Prostate gland (tissue), 2 donors: ENCODE results near the gene SCN5A. TPM values are rescaled to one million over a fixed set of nuclear protein-coding genes. Genes with fewer than 3 reads are reported as not detected.

Experiments used
- DNase-seq: peaks from one replicate; pipeline ENCODE4 v3.0.0-alpha.2; 2019; ENCODE audit warnings: low spot score
- H3K27ac ChIP-seq, 2 donors: fragments of 200-600 bp; sonication (generic); 2 replicates each; pipeline ENCODE4 v1.5.1; 2017 to 2019
- H3K27me3 ChIP-seq: fragments of 200-600 bp; sonication (generic); replicated peaks from 2 replicates; pipeline ENCODE4 v1.5.1; 2019; ENCODE audit not compliant: insufficient read depth
- H3K36me3 ChIP-seq, 2 donors: fragments of 200-600 bp; sonication (generic); 1 replicate in 1 of 2; 2 replicates in 1 of 2; pipeline versions ENCODE4 v1.5.1 to v1.8.1; 2017 to 2019
- H3K4me1 ChIP-seq: fragments of 200-600 bp; sonication (generic); replicated peaks from 2 replicates; pipeline ENCODE4 v1.5.1; 2019
- H3K4me3 ChIP-seq, 2 donors: fragments of 200-600 bp; sonication (generic); 2 replicates each; pipeline ENCODE4 v1.5.1; 2017 to 2019
- H3K9me3 ChIP-seq: fragments of 200-600 bp; sonication (generic); 2 replicates; pipeline ENCODE4 v1.5.1; 2017
- CTCF ChIP-seq, 4 experiments: fragments of 200-600 bp in 2 of 4; fragments of 450-650 bp in 2 of 4; sonication (generic) in 2 of 4; IDR thresholded peaks; 1 replicate in 3 of 4; 2 replicates in 1 of 4; pipeline ENCODE4 v1.5.1; 2016 to 2019; ENCODE audit warnings: antibody characterized with exemption in 4 of 4, mild to moderate bottlenecking in 2 of 4, moderate library complexity in 2 of 4
- POLR2A ChIP-seq: fragments of 450-650 bp; IDR thresholded peaks from one replicate; pipeline ENCODE4 v1.6.1; 2016; ENCODE audit warnings: antibody characterized with exemption, mild to moderate bottlenecking
- POLR2AphosphoS5 ChIP-seq: sonication (generic); formaldehyde crosslinking; IDR thresholded peaks from one replicate; pipeline ENCODE4 v1.6.1; 2017; ENCODE audit warnings: antibody characterized with exemption
- WGBS: methylation state at CpG from one replicate; pipeline ENCODE4 v1.1.5; 2018; 5-methylcytosine and 5-hydroxymethylcytosine counted together
- intact Hi-C: fragments of 100-400 bp; cut with DNase I; formaldehyde crosslinking; loops from one replicate; pipeline ENCODE4 v1.14.2; 2022
- total RNA-seq, 2 donors: library from RNA; depleted of rRNA; stranded (reverse); fragments of >200 nt; gene quantifications; one replicate each; pipeline ENCODE4 v1.1.0, GENCODE V29; 2016

Gene SCN5A
- total RNA-seq, 2 donors from 2014 or later, result 0.23 to 1.5 TPM

- no peak for TF ChIP-seq POLR2AphosphoS5
- Histone ChIP-seq H3K4me1 (no peaks in the 10 kb centered on the region), H3K4me3 (no peak overlapping the region), H3K27me3 (peaks cover 6% of the 10 kb centered on the region), H3K36me3 (no peaks in the 10 kb centered on the region), H3K27ac (no peak overlapping the region), H3K9me3 (no peaks in the 10 kb centered on the region)
- intact Hi-C loops, result no loop called here
- no peak for DNase-seq
- 87% methylated on average over 7 of the region's 7 CpGs for WGBS
These were observed 4.4 kb upstream of the SCN5A start for GRCh38 chr3:38653685-38654537.

GRCh38 chr3:38652934-38653333 lies 3.4 kb upstream of the SCN5A start:
- no peaks in the 10 kb centered on the region for H3K4me1 ChIP-seq
- H3K9me3 ChIP-seq, result no peaks in the 10 kb centered on the region
- H3K27ac ChIP-seq, result no peak overlapping the region
- no peak for DNase-seq
- intact Hi-C loops, result no loop called here
- no peak overlapping the region for H3K4me3 ChIP-seq
- WGBS, result 93% methylated on average over 1 of the region's 1 CpG
- TF ChIP-seq CTCF (IDR thresholded peaks at IDR 0.05) (no peak), POLR2AphosphoS5 (no peak), POLR2A (no peak)
- no peaks in the 10 kb centered on the region for H3K36me3 ChIP-seq
- peaks cover 1% of the 10 kb centered on the region for H3K27me3 ChIP-seq

GRCh38 chr3:38651153-38651789 lies 1.8 kb upstream of the SCN5A start:
- Histone ChIP-seq H3K4me3 (no peak overlapping the region), H3K4me1 (no peaks in the 10 kb centered on the region), H3K36me3 (no peaks in the 10 kb centered on the region), H3K27me3 (no peaks in the 10 kb centered on the region), H3K27ac (no peak overlapping the region), H3K9me3 (no peaks in the 10 kb centered on the region)
- intact Hi-C loops, result loop anchor here (1.0 kb wide), 1 partner anchor 130 kb away; no protein-coding TSS in a partner anchor
- TF ChIP-seq POLR2A, result no peak
- peak; percentile 83 to 90 (median 84) for TF ChIP-seq CTCF (IDR thresholded peaks at IDR 0.05)
- peak; percentile 25 for TF ChIP-seq POLR2AphosphoS5
- DNase-seq, result peak; percentile 59
- WGBS, result 9% methylated on average over 18 of the region's 19 CpGs

- intact Hi-C loops, result no loop called here
- Histone ChIP-seq H3K4me1 (no peaks in the 10 kb centered on the region), H3K27ac (no peak overlapping the region), H3K36me3 (no peaks in the 10 kb centered on the region), H3K27me3 (no peaks in the 10 kb centered on the region), H3K4me3 (peak overlapping the region; percentile 33 to 49), H3K9me3 (no peaks in the 10 kb centered on the region)
- no peak for DNase-seq
- 79% methylated on average over 14 of the region's 14 CpGs for WGBS
- TF ChIP-seq POLR2A (no peak), CTCF (IDR thresholded peaks at IDR 0.05) (no peak), POLR2AphosphoS5 (no peak)
These were observed 913 bp upstream of the SCN5A start for GRCh38 chr3:38650248-38650951.
